OCI-LY7 (cell line): ENCODE measurements around the gene DTNB. TPM values are rescaled to one million over a fixed set of nuclear protein-coding genes. Genes with fewer than 3 reads are reported as not detected.

Experiments used
- BruUV-seq: library from RNA; stranded (reverse); fragments of 400-500 nt; replicated peaks from 2 replicates; lab custom pipeline; 2021; lab: Mats Ljungman, UMichigan
- CTCF ChIA-PET: fragments of 300-600 bp; sonication (Branson Sonifier 250); formaldehyde crosslinking; loops from one replicate; lab custom pipeline; 2022; ENCODE audit warnings: antibody characterized with exemption; ENCODE audit not compliant: unreplicated experiment; lab: Charles Lee
- POLR2A ChIA-PET: fragments of 300-600 bp; sonication (Branson Sonifier 250); formaldehyde crosslinking; loops from one replicate; lab custom pipeline; 2022; ENCODE audit warnings: antibody characterized with exemption; lab: Charles Lee
- DNase-seq: peaks from one replicate; pipeline ENCODE4 v3.0.0-alpha.2; 2015; ENCODE audit warnings: low spot score
- H2AFZ ChIP-seq: fragments of 200-600 bp; sonication (generic), shearing (Covaris generic); 2 replicates; pipeline ENCODE4 v1.6.1; 2014; ENCODE audit warnings: mild to moderate bottlenecking, antibody characterized with exemption, low read length, moderate library complexity
- H3K27ac ChIP-seq: fragments of 200-600 bp; sonication (generic); 2 replicates; pipeline ENCODE4 v1.5.1; 2014; ENCODE audit warnings: mixed run types, low read depth, mild to moderate bottlenecking, moderate library complexity, low read length, inconsistent platforms; ENCODE audit not compliant: poor library complexity, severe bottlenecking
- H3K36me3 ChIP-seq: fragments of 200-600 bp; sonication (generic); 2 replicates; pipeline ENCODE4 v1.6.1; 2014; ENCODE audit warnings: mild to moderate bottlenecking, antibody characterized with exemption, low read length, moderate library complexity, mixed read lengths; ENCODE audit not compliant: insufficient read depth
- H3K4me1 ChIP-seq: fragments of 200-600 bp; sonication (generic); 2 replicates; pipeline ENCODE4 v1.5.1; 2014; ENCODE audit warnings: mild to moderate bottlenecking, low read length; ENCODE audit not compliant: insufficient read depth, poor library complexity, severe bottlenecking
- H3K4me2 ChIP-seq: fragments of 200-600 bp; sonication (generic); 2 replicates; pipeline ENCODE4 v1.6.1; 2014; ENCODE audit warnings: mild to moderate bottlenecking, low read length
- H3K4me3 ChIP-seq: fragments of 200-600 bp; sonication (generic); 2 replicates; pipeline ENCODE4 v1.5.1; 2014; ENCODE audit warnings: mild to moderate bottlenecking, low read depth, low read length; ENCODE audit not compliant: poor library complexity, severe bottlenecking
- H3K79me2 ChIP-seq: fragments of 200-600 bp; sonication (generic); 2 replicates; pipeline ENCODE4 v1.6.1; 2016; ENCODE audit warnings: low read depth, mild to moderate bottlenecking, low read length, moderate library complexity, mixed read lengths; ENCODE audit not compliant: insufficient read depth
- H3K9me2 ChIP-seq: fragments of 200-600 bp; sonication (generic); 2 replicates; pipeline ENCODE4 v1.6.1; 2016; ENCODE audit warnings: mild to moderate bottlenecking, low read length, mixed read lengths; ENCODE audit not compliant: insufficient read depth
- H3K9me3 ChIP-seq: fragments of 200-600 bp; sonication (generic); 2 replicates; pipeline ENCODE4 v1.6.1; 2014; ENCODE audit warnings: mild to moderate bottlenecking, mixed run types, low read length, mixed read lengths
- H4K20me1 ChIP-seq: fragments of 200-600 bp; sonication (generic); 2 replicates; pipeline ENCODE4 v1.6.1; 2014; ENCODE audit warnings: mild to moderate bottlenecking, antibody characterized with exemption, low read length, moderate library complexity, mixed read lengths; ENCODE audit not compliant: insufficient read depth
- EZH2phosphoT487 ChIP-seq: fragments of 200-600 bp; sonication (generic); IDR thresholded peaks from 2 replicates; pipeline ENCODE4 v1.6.1; 2018; ENCODE audit warnings: low read depth, borderline replicate concordance, mild to moderate bottlenecking, mixed run types, antibody characterized with exemption, low read length, moderate library complexity, mixed read lengths
- intact Hi-C: fragments of 100-400 bp; cut with micrococcal nuclease; formaldehyde crosslinking; loops from one replicate; pipeline ENCODE4 v1.10.0; 2022; ENCODE audit not compliant: unreplicated experiment
- total RNA-seq, 2 experiments: library from RNA; depleted of rRNA in 1 of 2; stranded (reverse); fragments of >200 nt in 1 of 2; shearing (Covaris generic) in 1 of 2; gene quantifications; 2 replicates each; pipeline ENCODE4 v1.2.3, GENCODE V29; 2014 to 2022
- TF ChIP-seq, protein P1 (sequence below): fragments of 200-600 bp; sonication (generic); conservative IDR thresholded peaks from 2 replicates; pipeline ENCODE4 v1.5.1; 2014; ENCODE audit warnings: mild to moderate bottlenecking, antibody characterized with exemption, low read length, moderate library complexity, mixed read lengths

DTNB gene
- total RNA-seq, 2 experiments from 2014 or later = 16.1 to 28.3 TPM

- Histone ChIP-seq H4K20me1 (no peaks in the 10 kb centered on the region), H3K9me2 (no peaks in the 10 kb centered on the region), H3K4me1 (no peaks in the 10 kb centered on the region), H3K4me3 (no peak overlapping the region), H3K79me2 (no peaks in the 10 kb centered on the region), H3K27ac (no peak overlapping the region), H3K9me3 (no peaks in the 10 kb centered on the region), H2AFZ (no peak overlapping the region), H3K36me3 (no peaks in the 10 kb centered on the region), H3K4me2 (no peak overlapping the region)
- CTCF ChIA-PET = no interaction called here
- no peak for DNase-seq
- intact Hi-C loops = no loop called here
- POLR2A ChIA-PET = no interaction called here
- BruUV-seq = no TSS peak
- no peak for TF ChIP-seq EZH2phosphoT487
- TF ChIP-seq, protein P1, sequence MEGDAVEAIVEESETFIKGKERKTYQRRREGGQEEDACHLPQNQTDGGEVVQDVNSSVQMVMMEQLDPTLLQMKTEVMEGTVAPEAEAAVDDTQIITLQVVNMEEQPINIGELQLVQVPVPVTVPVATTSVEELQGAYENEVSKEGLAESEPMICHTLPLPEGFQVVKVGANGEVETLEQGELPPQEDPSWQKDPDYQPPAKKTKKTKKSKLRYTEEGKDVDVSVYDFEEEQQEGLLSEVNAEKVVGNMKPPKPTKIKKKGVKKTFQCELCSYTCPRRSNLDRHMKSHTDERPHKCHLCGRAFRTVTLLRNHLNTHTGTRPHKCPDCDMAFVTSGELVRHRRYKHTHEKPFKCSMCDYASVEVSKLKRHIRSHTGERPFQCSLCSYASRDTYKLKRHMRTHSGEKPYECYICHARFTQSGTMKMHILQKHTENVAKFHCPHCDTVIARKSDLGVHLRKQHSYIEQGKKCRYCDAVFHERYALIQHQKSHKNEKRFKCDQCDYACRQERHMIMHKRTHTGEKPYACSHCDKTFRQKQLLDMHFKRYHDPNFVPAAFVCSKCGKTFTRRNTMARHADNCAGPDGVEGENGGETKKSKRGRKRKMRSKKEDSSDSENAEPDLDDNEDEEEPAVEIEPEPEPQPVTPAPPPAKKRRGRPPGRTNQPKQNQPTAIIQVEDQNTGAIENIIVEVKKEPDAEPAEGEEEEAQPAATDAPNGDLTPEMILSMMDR = no peak
These were observed 317.3 kb downstream of the DTNB start for GRCh38 chr2:25356088-25356487.

GRCh38 chr2:25355270-25355669, 318.1 kb downstream of the DTNB start:
- no peaks in the 10 kb centered on the region for H4K20me1 ChIP-seq
- DNase-seq = no peak
- ChIA-PET CTCF (no interaction called here), POLR2A (no interaction called here)
- H2AFZ ChIP-seq = no peak overlapping the region
- no peaks in the 10 kb centered on the region for H3K79me2 ChIP-seq
- H3K36me3 ChIP-seq = no peaks in the 10 kb centered on the region
- no peaks in the 10 kb centered on the region for H3K4me1 ChIP-seq
- no peak overlapping the region for H3K27ac ChIP-seq
- H3K9me3 ChIP-seq = no peaks in the 10 kb centered on the region
- TF ChIP-seq, protein P1 = no peak
- TF ChIP-seq EZH2phosphoT487 = no peak
- no peak overlapping the region for H3K4me3 ChIP-seq
- BruUV-seq = no TSS peak
- no peaks in the 10 kb centered on the region for H3K9me2 ChIP-seq
- no peak overlapping the region for H3K4me2 ChIP-seq
- intact Hi-C loops = no loop called here

- H4K20me1 ChIP-seq = no peaks in the 10 kb centered on the region
- POLR2A ChIA-PET = no interaction called here
- no peak overlapping the region for H3K27ac ChIP-seq
- DNase-seq = no peak
- no peaks in the 10 kb centered on the region for H3K79me2 ChIP-seq
- no peaks in the 10 kb centered on the region for H3K4me1 ChIP-seq
- CTCF ChIA-PET = interaction anchor here (0.8 kb wide), 1 partner anchor 59 kb away, joined by 3 read pairs; no protein-coding TSS in a partner anchor
- no peak overlapping the region for H3K4me3 ChIP-seq
- H3K36me3 ChIP-seq = no peaks in the 10 kb centered on the region
- H2AFZ ChIP-seq = no peak overlapping the region
- H3K9me2 ChIP-seq = no peaks in the 10 kb centered on the region
- no TSS peak for BruUV-seq
- H3K4me2 ChIP-seq = no peak overlapping the region
- intact Hi-C loops = no loop called here
- TF ChIP-seq EZH2phosphoT487 = no peak
- TF ChIP-seq, protein P1 = no peak
- no peaks in the 10 kb centered on the region for H3K9me3 ChIP-seq
These were observed 319.3 kb downstream of the DTNB start for GRCh38 chr2:25354116-25354515.
